ENCODE measurements around the gene LDLRAD3. TPM values are rescaled to one million over a fixed set of nuclear protein-coding genes. Genes with fewer than 3 reads are reported as not detected.
"Not testable (repeated sequence)": the region's sequence is repeated elsewhere in the genome, so short reads cannot be mapped to it uniquely, and the experiment has no call there.

LDLRAD3 gene
- polyA plus RNA-seq, 1 donor (not counting 4 experiments of a cell fraction or from before 2014, with no cell fraction given): 13.1 TPM

DNA sequence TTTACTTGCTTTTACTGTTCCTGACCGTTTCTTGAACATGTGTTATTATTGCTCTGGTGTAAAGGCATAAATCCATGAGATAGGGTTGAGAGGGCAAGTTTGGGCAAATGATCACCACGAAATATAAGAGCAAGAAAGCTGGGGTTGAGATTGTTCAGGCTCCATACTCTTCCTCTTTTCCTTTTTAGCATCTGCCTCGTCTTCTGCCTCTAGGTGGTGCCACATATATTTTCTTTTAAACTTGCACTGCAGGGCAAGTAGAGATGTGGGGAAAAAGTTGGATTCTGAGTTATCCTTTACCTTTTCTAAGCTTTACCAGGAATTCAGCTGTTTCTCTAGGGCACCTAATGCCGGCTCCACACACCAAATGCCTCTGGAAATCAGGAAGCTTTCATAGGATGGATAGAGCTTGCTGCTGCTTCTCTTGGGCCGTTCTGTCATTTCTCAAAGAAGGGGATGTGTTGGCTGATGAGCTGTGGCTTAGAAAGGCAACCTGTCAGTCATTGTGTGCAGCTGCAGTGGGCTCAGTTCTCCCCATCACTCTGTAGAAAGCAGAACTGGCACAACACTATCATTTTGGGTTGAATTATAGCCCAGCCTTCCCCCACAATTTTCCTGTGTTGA is 98.2 kb downstream of the LDLRAD3 start:
- Histone ChIP-seq H3K4me3 (ENCODE audit: control insufficient read depth in 2 of 3, extremely low read depth in 1 of 3, insufficient read depth in 2 of 3, low read depth in 1 of 3, low read length in 3 of 3) (no peak overlapping the region), H3K79me2 (ENCODE audit: control insufficient read depth, insufficient read depth, low read length) (no peaks in the 10 kb centered on the region), H3K9me1 (ENCODE audit: control insufficient read depth, extremely low read depth, insufficient read depth, low read length) (no peaks in the 10 kb centered on the region), H3K9me3 (ENCODE audit: control insufficient read depth, low read depth, low read length) (no peaks in the 10 kb centered on the region), H2AFZ (ENCODE audit: control insufficient read depth, low read length) (no peak overlapping the region), H3K4me1 (ENCODE audit: control insufficient read depth, extremely low read depth, insufficient read depth, low read length) (peaks cover 5% of the 10 kb centered on the region), H4K20me1 (ENCODE audit: control insufficient read depth, extremely low read depth, insufficient read depth, low read length) (no peaks in the 10 kb centered on the region), H3K27ac (ENCODE audit: control insufficient read depth, insufficient read depth, low read length) (no peak overlapping the region), H3K4me2 (ENCODE audit: control insufficient read depth, extremely low read depth, insufficient read depth, low read depth, low read length) (no peak overlapping the region), H3K27me3 (ENCODE audit: control insufficient read depth, extremely low read depth, insufficient read depth, low read length) (no peaks in the 10 kb centered on the region), H3K9ac (ENCODE audit: control insufficient read depth, extremely low read depth, insufficient read depth, low read length) (no peak overlapping the region), H3K36me3 (ENCODE audit: control insufficient read depth in 2 of 2, extremely low read depth in 1 of 2, insufficient read depth in 2 of 2, low read length in 2 of 2) (peaks cover 1 to 3% of the 10 kb centered on the region in 2 experiments)
- dilution Hi-C loops (cut with MboI; ENCODE audit: extremely low pct_ligation_motif_present, low sequenced_read_pairs): no loop called here
- peak; percentile 46 for FAIRE-seq
- DNase-seq (ENCODE audit: low read depth, low spot score): no peak
- no peak for TF ChIP-seq EZH2 (IDR thresholded peaks at IDR 0.05; ENCODE audit: low read length)
- TF ChIP-seq, protein P1, sequence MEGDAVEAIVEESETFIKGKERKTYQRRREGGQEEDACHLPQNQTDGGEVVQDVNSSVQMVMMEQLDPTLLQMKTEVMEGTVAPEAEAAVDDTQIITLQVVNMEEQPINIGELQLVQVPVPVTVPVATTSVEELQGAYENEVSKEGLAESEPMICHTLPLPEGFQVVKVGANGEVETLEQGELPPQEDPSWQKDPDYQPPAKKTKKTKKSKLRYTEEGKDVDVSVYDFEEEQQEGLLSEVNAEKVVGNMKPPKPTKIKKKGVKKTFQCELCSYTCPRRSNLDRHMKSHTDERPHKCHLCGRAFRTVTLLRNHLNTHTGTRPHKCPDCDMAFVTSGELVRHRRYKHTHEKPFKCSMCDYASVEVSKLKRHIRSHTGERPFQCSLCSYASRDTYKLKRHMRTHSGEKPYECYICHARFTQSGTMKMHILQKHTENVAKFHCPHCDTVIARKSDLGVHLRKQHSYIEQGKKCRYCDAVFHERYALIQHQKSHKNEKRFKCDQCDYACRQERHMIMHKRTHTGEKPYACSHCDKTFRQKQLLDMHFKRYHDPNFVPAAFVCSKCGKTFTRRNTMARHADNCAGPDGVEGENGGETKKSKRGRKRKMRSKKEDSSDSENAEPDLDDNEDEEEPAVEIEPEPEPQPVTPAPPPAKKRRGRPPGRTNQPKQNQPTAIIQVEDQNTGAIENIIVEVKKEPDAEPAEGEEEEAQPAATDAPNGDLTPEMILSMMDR (optimal IDR thresholded peaks at IDR 0.05 in 1 of 3, IDR thresholded peaks at IDR 0.05 in 1 of 3, conservative IDR thresholded peaks at IDR 0.05 in 1 of 3; ENCODE audit: extremely low read depth in 1 of 3, insufficient read depth in 2 of 3, low read length in 3 of 3): peak; percentile 34 to 59 (median 35)

DNA sequence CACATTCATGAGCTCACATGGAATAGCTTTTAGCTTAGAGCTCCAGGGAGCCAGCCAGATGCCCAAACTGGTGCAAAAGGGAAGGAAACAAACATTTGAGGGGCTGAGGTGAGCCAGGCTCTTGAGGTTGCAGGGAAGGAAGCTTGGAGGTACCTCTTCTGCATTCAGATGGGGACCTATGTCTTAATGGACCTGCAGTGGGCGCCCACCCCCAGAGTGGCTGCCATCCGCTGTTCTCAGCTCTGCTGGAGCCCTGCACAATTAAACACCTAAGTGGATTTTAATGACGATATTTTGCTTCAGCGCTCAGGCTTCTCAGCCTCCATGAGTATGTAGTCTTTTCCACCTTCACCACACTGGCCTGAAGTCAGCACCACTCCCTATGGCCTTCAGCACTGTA is 100.8 kb downstream of the LDLRAD3 start:
- H3K9ac ChIP-seq (ENCODE audit: control insufficient read depth, extremely low read depth, insufficient read depth, low read length): no peak overlapping the region
- no peak overlapping the region for H3K27ac ChIP-seq (ENCODE audit: control insufficient read depth, insufficient read depth, low read length)
- FAIRE-seq (no peak), DNase-seq (ENCODE audit: low read depth, low spot score) (no peak)
- no peaks in the 10 kb centered on the region for H3K27me3 ChIP-seq (ENCODE audit: control insufficient read depth, extremely low read depth, insufficient read depth, low read length)
- H4K20me1 ChIP-seq (ENCODE audit: control insufficient read depth, extremely low read depth, insufficient read depth, low read length): no peaks in the 10 kb centered on the region
- H3K9me1 ChIP-seq (ENCODE audit: control insufficient read depth, extremely low read depth, insufficient read depth, low read length): no peaks in the 10 kb centered on the region
- no peak for TF ChIP-seq EZH2 (IDR thresholded peaks at IDR 0.05; ENCODE audit: low read length)
- TF ChIP-seq, protein P1 (optimal IDR thresholded peaks at IDR 0.05 in 1 of 3, IDR thresholded peaks at IDR 0.05 in 1 of 3, conservative IDR thresholded peaks at IDR 0.05 in 1 of 3; ENCODE audit: extremely low read depth in 1 of 3, insufficient read depth in 2 of 3, low read length in 3 of 3): no peak
- H3K36me3 ChIP-seq (ENCODE audit: control insufficient read depth in 2 of 2, extremely low read depth in 1 of 2, insufficient read depth in 2 of 2, low read length in 2 of 2): peaks cover 3 to 5% of the 10 kb centered on the region in 2 experiments
- no peak overlapping the region for H3K4me2 ChIP-seq (ENCODE audit: control insufficient read depth, extremely low read depth, insufficient read depth, low read depth, low read length)
- no peaks in the 10 kb centered on the region for H3K9me3 ChIP-seq (ENCODE audit: control insufficient read depth, low read depth, low read length)
- H3K4me1 ChIP-seq (ENCODE audit: control insufficient read depth, extremely low read depth, insufficient read depth, low read length): peaks cover 3% of the 10 kb centered on the region
- H2AFZ ChIP-seq (ENCODE audit: control insufficient read depth, low read length): no peak overlapping the region
- dilution Hi-C loops (cut with MboI; ENCODE audit: extremely low pct_ligation_motif_present, low sequenced_read_pairs): no loop called here
- H3K79me2 ChIP-seq (ENCODE audit: control insufficient read depth, insufficient read depth, low read length): no peaks in the 10 kb centered on the region
- no peak overlapping the region for H3K4me3 ChIP-seq (ENCODE audit: control insufficient read depth in 2 of 3, extremely low read depth in 1 of 3, insufficient read depth in 2 of 3, low read depth in 1 of 3, low read length in 3 of 3)

DNA sequence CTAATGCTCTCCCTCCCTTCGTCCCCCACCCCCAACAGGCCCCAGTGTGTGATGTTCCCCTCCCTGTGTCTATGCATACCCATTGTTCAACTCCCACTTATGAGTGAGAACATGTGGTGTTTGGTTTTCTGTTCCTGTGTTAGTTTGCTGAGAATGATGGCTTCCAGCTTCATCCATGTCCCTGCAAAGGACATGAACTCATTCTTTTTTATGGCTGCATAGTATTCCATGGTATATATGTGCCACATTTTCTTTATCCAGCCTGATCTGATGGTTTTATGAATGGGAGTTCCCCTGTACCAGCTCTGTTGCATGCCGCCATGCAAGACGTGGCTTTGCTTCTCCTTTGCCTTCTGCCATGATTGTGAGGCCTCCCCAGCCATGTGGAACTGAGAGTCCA is 102.1 kb downstream of the LDLRAD3 start:
- H3K36me3 ChIP-seq (ENCODE audit: control insufficient read depth in 2 of 2, extremely low read depth in 1 of 2, insufficient read depth in 2 of 2, low read length in 2 of 2); H3K9me1 ChIP-seq (ENCODE audit: control insufficient read depth, extremely low read depth, insufficient read depth, low read length); H3K9ac ChIP-seq (ENCODE audit: control insufficient read depth, extremely low read depth, insufficient read depth, low read length); H3K4me3 ChIP-seq (ENCODE audit: control insufficient read depth in 2 of 3, extremely low read depth in 1 of 3, insufficient read depth in 2 of 3, low read depth in 1 of 3, low read length in 3 of 3); H3K27me3 ChIP-seq (ENCODE audit: control insufficient read depth, extremely low read depth, insufficient read depth, low read length); H3K9me3 ChIP-seq (ENCODE audit: control insufficient read depth, low read depth, low read length); H3K79me2 ChIP-seq (ENCODE audit: control insufficient read depth, insufficient read depth, low read length); H2AFZ ChIP-seq (ENCODE audit: control insufficient read depth, low read length); DNase-seq (ENCODE audit: low read depth, low spot score); H3K4me1 ChIP-seq (ENCODE audit: control insufficient read depth, extremely low read depth, insufficient read depth, low read length); dilution Hi-C loops (cut with MboI; ENCODE audit: extremely low pct_ligation_motif_present, low sequenced_read_pairs); H3K27ac ChIP-seq (ENCODE audit: control insufficient read depth, insufficient read depth, low read length); H3K4me2 ChIP-seq (ENCODE audit: control insufficient read depth, extremely low read depth, insufficient read depth, low read depth, low read length); H4K20me1 ChIP-seq (ENCODE audit: control insufficient read depth, extremely low read depth, insufficient read depth, low read length); FAIRE-seq: not testable (repeated sequence)

All from keratinocyte (primary cell).